ENCODE data around the gene SERGEF. TPM values are rescaled to one million over a fixed set of nuclear protein-coding genes. Genes with fewer than 3 reads are reported as not detected.

SERGEF gene
- total and polyA plus RNA-seq, 2 of the 4 experiments (the other 2 are of a cell fraction) = 12.2 to 18.1 TPM

- H3K4me3 ChIP-seq (ENCODE audit: insufficient read depth, low read depth, low read length) = no peak overlapping the region
- H2BK20ac ChIP-seq (ENCODE audit: low read depth, low read length) = no peak overlapping the region
- no peak overlapping the region for H2BK15ac ChIP-seq (ENCODE audit: low read depth, low read length)
- H4K8ac ChIP-seq (ENCODE audit: low read depth in 2 of 2, low read length in 2 of 2) = no peak overlapping the region
- H3K18ac ChIP-seq (ENCODE audit: low read depth, low read length) = no peak overlapping the region
- no peak overlapping the region for H4K91ac ChIP-seq (ENCODE audit: insufficient read depth, low read depth, low read length)
- ATAC-seq (ENCODE audit: low read depth) = peak; percentile 40
- in situ Hi-C loops (cut with MboI; ENCODE audit: low sequenced_read_pairs) (no loop called here), intact Hi-C loops (cut with micrococcal nuclease) (no loop called here), dilution Hi-C loops (cut with HindIII; ENCODE audit: low sequenced_read_pairs, unreplicated experiment) (no loop called here)
- H3K79me1 ChIP-seq (ENCODE audit: low read depth in 1 of 2, low read length in 2 of 2) = no peaks in the 10 kb centered on the region
- H3K4me2 ChIP-seq (ENCODE audit: low read depth, low read length) = no peak overlapping the region
- no peak overlapping the region for H3K14ac ChIP-seq (replicated peaks; ENCODE audit: low read depth, low read length)
- no peak for TF ChIP-seq ELK1 (IDR thresholded peaks at IDR 0.05; ENCODE audit: borderline replicate concordance, low read depth, low read length)
- TF ChIP-seq RCOR1 (IDR thresholded peaks at IDR 0.05; ENCODE audit: insufficient replicate concordance, low read length) = no peak
- no peak for TF ChIP-seq POLR2A (IDR thresholded peaks at IDR 0.05; ENCODE audit: low read depth, low read length)
- TF ChIP-seq MAZ (IDR thresholded peaks at IDR 0.05; ENCODE audit: borderline replicate concordance, low read depth, low read length) = no peak
- no peak for TF ChIP-seq RAD21 (IDR thresholded peaks at IDR 0.05; ENCODE audit: low read length)
- TF ChIP-seq USF2 (IDR thresholded peaks at IDR 0.05; ENCODE audit: low read depth, low read length) = no peak
- TF ChIP-seq CEBPB (IDR thresholded peaks at IDR 0.05; ENCODE audit: low read depth, low read length) = no peak
- TF ChIP-seq CHD1 (IDR thresholded peaks at IDR 0.05; ENCODE audit: low read depth, low read length) = no peak
- no peak for TF ChIP-seq MAFK (IDR thresholded peaks at IDR 0.05; ENCODE audit: low read depth, low read length)
- TF ChIP-seq SMC3 (IDR thresholded peaks at IDR 0.05; ENCODE audit: low read depth, low read length) = no peak
- TF ChIP-seq BHLHE40 (IDR thresholded peaks at IDR 0.05; ENCODE audit: low read depth, low read length) = no peak
- no peak for TF ChIP-seq NFE2L2 (IDR thresholded peaks at IDR 0.05; ENCODE audit: low read depth, low read length)
- no peak for TF ChIP-seq RFX5 (IDR thresholded peaks at IDR 0.05; ENCODE audit: low read depth, low read length)
- H3K27ac ChIP-seq (ENCODE audit: insufficient read depth, low read length) = no peak overlapping the region
- H3K9me3 ChIP-seq (ENCODE audit: control insufficient read depth, insufficient read depth, low read length) = no peaks in the 10 kb centered on the region
- no peak overlapping the region for H4K5ac ChIP-seq (ENCODE audit: low read depth, low read length)
- no peaks in the 10 kb centered on the region for H3K27me3 ChIP-seq (ENCODE audit: control insufficient read depth, insufficient read depth, low read length)
- H3K4me1 ChIP-seq (ENCODE audit: control insufficient read depth, insufficient read depth, low read length) = peaks cover 18% of the 10 kb centered on the region
- no peak overlapping the region for H3K9ac ChIP-seq (ENCODE audit: low read depth, low read length)
- no peak overlapping the region for H3K23ac ChIP-seq (ENCODE audit: low read depth, low read length)
- H2AK5ac ChIP-seq (ENCODE audit: low read depth, low read length) = no peak overlapping the region
- no peak overlapping the region for H3K4ac ChIP-seq (ENCODE audit: low read depth, low read length)
- no peak overlapping the region for H2BK5ac ChIP-seq (ENCODE audit: low read depth, low read length, poor library complexity, severe bottlenecking)
- H2AK9ac ChIP-seq (replicated peaks; ENCODE audit: low read depth, low read length, poor library complexity) = no peak overlapping the region
- ChIA-PET POLR2A (ENCODE audit: unreplicated experiment) (no interaction called here), CTCF (interaction anchor here (2.3 kb wide), 1 partner anchor 161 kb away, joined by 5 read pairs; no protein-coding TSS in a partner anchor)
- H4K20me1 ChIP-seq (ENCODE audit: insufficient read depth, low read length) = no peaks in the 10 kb centered on the region
- H2AFZ ChIP-seq (replicated peaks; ENCODE audit: low read length, poor library complexity) = no peak overlapping the region
- H3K56ac ChIP-seq (ENCODE audit: extremely low read depth, insufficient read depth, low read length) = no peak overlapping the region
- peaks cover 6% of the 10 kb centered on the region; the same call in 1 of the 2 replicates for H3K9me1 ChIP-seq (ENCODE audit: insufficient read depth, low read length)
- no peak for DNase-seq
- H2BK120ac ChIP-seq (ENCODE audit: low read depth, low read length) = no peak overlapping the region
- H3K36me3 ChIP-seq (ENCODE audit: control insufficient read depth, insufficient read depth, low read length) = no peaks in the 10 kb centered on the region
- BruUV-seq (replicated peaks) = no TSS peak
- WGBS, 2 experiments (ENCODE audit: extremely low coverage in 2 of 2, insufficient read length in 1 of 2) = 50% methylated on average over 2 of the region's 2 CpGs; no CpG with 5 or more reads in 1 of the 2 experiments
These were observed 200.6 kb downstream of the SERGEF start for GRCh38 chr11:17812091-17812864.

Measured in IMR-90 (cell line).